HEK293 (cell line): ENCODE results near the gene TPP2.

ENCODE experiments used
- ATF2 ChIP-seq: fragments of 450-650 bp; formaldehyde crosslinking; IDR thresholded peaks from 2 replicates; pipeline ENCODE4 v1.5.1; 2016; ENCODE audit warnings: missing biosample characterization, missing genetic modification characterization, low read depth
- CTCF ChIP-seq: fragments of 450-650 bp; formaldehyde crosslinking; IDR thresholded peaks from 2 replicates; pipeline ENCODE4 v1.5.1; 2016; ENCODE audit warnings: missing biosample characterization, missing genetic modification characterization
- KLF8 ChIP-seq: fragments of 450-650 bp; formaldehyde crosslinking; IDR thresholded peaks from 2 replicates; pipeline ENCODE4 v1.5.1; 2016; ENCODE audit warnings: missing biosample characterization, missing genetic modification characterization
- ZNF362 ChIP-seq: fragments of 450-650 bp; formaldehyde crosslinking; IDR thresholded peaks from 2 replicates; pipeline ENCODE4 v1.5.1; 2016; ENCODE audit warnings: missing biosample characterization, missing genetic modification characterization
- ZNF510 ChIP-seq: fragments of 450-650 bp; formaldehyde crosslinking; IDR thresholded peaks from 2 replicates; pipeline ENCODE4 v1.5.1; 2018; ENCODE audit warnings: mild to moderate bottlenecking, missing genetic modification characterization, missing biosample characterization; ENCODE audit not compliant: insufficient replicate concordance
- ZNF560 ChIP-seq: fragments of 450-650 bp; formaldehyde crosslinking; IDR thresholded peaks from 2 replicates; pipeline ENCODE4 v1.5.1; 2017; ENCODE audit warnings: missing biosample characterization, missing genetic modification characterization, borderline replicate concordance
- ZNF561 ChIP-seq: fragments of 450-650 bp; IDR thresholded peaks from 2 replicates; pipeline ENCODE4 v1.5.1; 2018; ENCODE audit warnings: missing biosample characterization, missing genetic modification characterization, borderline replicate concordance
- ZNF670 ChIP-seq: fragments of 450-650 bp; formaldehyde crosslinking; IDR thresholded peaks from 2 replicates; pipeline ENCODE4 v1.5.1; 2016; ENCODE audit warnings: missing biosample characterization, missing genetic modification characterization, low read depth

- TF ChIP-seq ZNF561 (no peak), CTCF (tag by site-specific recombination) (no peak), ZNF560 (tag by site-specific recombination) (no peak), ATF2 (tag by site-specific recombination) (no peak), ZNF362 (no peak), ZNF510 (tag by site-specific recombination) (no peak), KLF8 (no peak), ZNF670 (no peak)
These were observed 9.9 kb downstream of the TPP2 start for GRCh38 chr13:102606537-102607309.
